ENCODE results near the gene NOC3L. TPM values are rescaled to one million over a fixed set of nuclear protein-coding genes. Genes with fewer than 3 reads are reported as not detected.

The NOC3L gene
- total and polyA plus RNA-seq, 9 of the 15 experiments (the other 6 are each of a cell fraction or from before 2014, with no cell fraction given), result 23.8 to 57.6 (median 32.6) TPM

DNA sequence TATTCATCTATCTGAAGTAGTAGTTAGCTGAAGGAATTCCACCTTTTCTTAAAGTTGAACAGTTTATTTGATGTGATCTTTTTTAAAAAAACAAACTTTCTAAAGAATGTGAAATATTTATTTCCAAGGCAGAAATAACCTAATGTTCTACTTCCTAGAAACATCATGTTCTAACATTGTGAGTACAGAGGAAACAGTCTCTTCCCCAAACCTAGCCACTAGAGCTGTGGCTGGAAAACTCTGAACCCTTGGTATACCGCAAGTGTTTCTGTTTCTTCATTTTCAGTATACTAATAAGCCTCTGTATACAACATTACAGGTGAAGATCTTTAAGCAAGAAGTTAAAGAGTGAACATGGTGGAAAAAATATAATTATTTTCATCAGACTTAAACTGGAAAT, 35.1 kb downstream of the NOC3L start (continued):
- TF ChIP-seq, protein P1, sequence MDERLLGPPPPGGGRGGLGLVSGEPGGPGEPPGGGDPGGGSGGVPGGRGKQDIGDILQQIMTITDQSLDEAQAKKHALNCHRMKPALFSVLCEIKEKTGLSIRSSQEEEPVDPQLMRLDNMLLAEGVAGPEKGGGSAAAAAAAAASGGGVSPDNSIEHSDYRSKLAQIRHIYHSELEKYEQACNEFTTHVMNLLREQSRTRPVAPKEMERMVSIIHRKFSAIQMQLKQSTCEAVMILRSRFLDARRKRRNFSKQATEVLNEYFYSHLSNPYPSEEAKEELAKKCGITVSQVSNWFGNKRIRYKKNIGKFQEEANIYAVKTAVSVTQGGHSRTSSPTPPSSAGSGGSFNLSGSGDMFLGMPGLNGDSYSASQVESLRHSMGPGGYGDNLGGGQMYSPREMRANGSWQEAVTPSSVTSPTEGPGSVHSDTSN (CRISPR knock-in tag; IDR thresholded peaks at IDR 0.05; ENCODE audit: low read depth), result no peak
- TF ChIP-seq, protein P1 (tag; conservative IDR thresholded peaks at IDR 0.05; ENCODE audit: low read depth), result no peak
- TF ChIP-seq, protein P2, sequence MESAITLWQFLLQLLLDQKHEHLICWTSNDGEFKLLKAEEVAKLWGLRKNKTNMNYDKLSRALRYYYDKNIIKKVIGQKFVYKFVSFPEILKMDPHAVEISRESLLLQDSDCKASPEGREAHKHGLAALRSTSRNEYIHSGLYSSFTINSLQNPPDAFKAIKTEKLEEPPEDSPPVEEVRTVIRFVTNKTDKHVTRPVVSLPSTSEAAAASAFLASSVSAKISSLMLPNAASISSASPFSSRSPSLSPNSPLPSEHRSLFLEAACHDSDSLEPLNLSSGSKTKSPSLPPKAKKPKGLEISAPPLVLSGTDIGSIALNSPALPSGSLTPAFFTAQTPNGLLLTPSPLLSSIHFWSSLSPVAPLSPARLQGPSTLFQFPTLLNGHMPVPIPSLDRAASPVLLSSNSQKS (CRISPR knock-in tag; IDR thresholded peaks at IDR 0.05), result no peak
- TF ChIP-seq TAF1 (IDR thresholded peaks at IDR 0.05; ENCODE audit: control insufficient read depth, extremely low read depth, insufficient read depth, low read length, severe bottlenecking) (no peak), POLR3G (IDR thresholded peaks at IDR 0.05; ENCODE audit: extremely low read depth, insufficient read length, insufficient replicate concordance) (no peak), NCOA1 (IDR thresholded peaks at IDR 0.05; ENCODE audit: low read depth) (no peak), KLF6 (CRISPR knock-in tag; IDR thresholded peaks at IDR 0.05; ENCODE audit: borderline replicate concordance) (no peak), FOXK2 (conservative IDR thresholded peaks at IDR 0.05 in 1 of 2, IDR thresholded peaks at IDR 0.05 in 1 of 2; ENCODE audit: low read depth in 2 of 2) (no peak), SAP30 (IDR thresholded peaks at IDR 0.05; ENCODE audit: borderline replicate concordance, insufficient read depth, low read depth, low read length, poor library complexity, severe bottlenecking) (no peak), XRCC3 (IDR thresholded peaks at IDR 0.05) (no peak)
